Stimulated activated CD8-positive, alpha-beta memory T cell treated with anti-CD3 and anti-CD28 coated beads, Interleukin-2, amount 100 ng/mL, for 1 hour (primary cell): ENCODE measurements around the gene OR2T35.
"Not testable (repeated sequence)": the region's sequence is repeated elsewhere in the genome, so short reads cannot be mapped to it uniquely, and the experiment has no call there.

Experiments used
- DNase-seq, 2 donors: peaks; one replicate each; pipeline ENCODE4 v3.0.0-alpha.2; 2020; ENCODE audit warnings: low read depth in 2 of 2

Gene OR2T35

GRCh38 chr1:248645178-248645577 is at the start of gene OR2T35:
Gene OR2T35, minus strand, starts transcription at chr1:248645278. Its CDS starts 6,020 bp downstream, at chr1:248639258.
- not testable (repeated sequence) for DNase-seq

- no peak for DNase-seq
Measured at GRCh38 chr1:248691567-248692155, 46.6 kb upstream of the OR2T35 start.

GRCh38 chr1:248688527-248689298 is 43.6 kb upstream of the OR2T35 start:
- DNase-seq = no peak

GRCh38 chr1:248686815-248687214 is 41.7 kb upstream of the OR2T35 start:
- no peak for DNase-seq

GRCh38 chr1:248681651-248682050 is 36.6 kb upstream of the OR2T35 start:
- no peak for DNase-seq

GRCh38 chr1:248670003-248670402 is 24.9 kb upstream of the OR2T35 start:
- DNase-seq = no peak

GRCh38 chr1:248663453-248664328 is 18.6 kb upstream of the OR2T35 start:
- not testable (repeated sequence) for DNase-seq

- not testable (repeated sequence) for DNase-seq
Measured at GRCh38 chr1:248656797-248657196, 11.7 kb upstream of the OR2T35 start.

GRCh38 chr1:248655354-248655753 is 10.3 kb upstream of the OR2T35 start, which contains the start of gene OR2T27:
Gene OR2T27, minus strand, starts transcription at chr1:248655528. Its CDS starts 4,644 bp downstream, at chr1:248650884.
- DNase-seq = not testable (repeated sequence)

GRCh38 chr1:248648770-248649536 is 3.9 kb upstream of the OR2T35 start:
- DNase-seq = not testable (repeated sequence)

GRCh38 chr1:248642971-248643651 is 2.0 kb downstream of the OR2T35 start:
- DNase-seq = not testable (repeated sequence)

GRCh38 chr1:248641583-248641982 is 3.5 kb downstream of the OR2T35 start:
- DNase-seq = not testable (repeated sequence)

- not testable (repeated sequence) for DNase-seq
Measured at GRCh38 chr1:248640906-248641305, 4.2 kb downstream of the OR2T35 start.

GRCh38 chr1:248639652-248640051 is 5.4 kb downstream of the OR2T35 start:
- not testable (repeated sequence) for DNase-seq

GRCh38 chr1:248636612-248637011 is 8.5 kb downstream of the OR2T35 start:
- not testable (repeated sequence) for DNase-seq

- DNase-seq = not testable (repeated sequence)
Measured at GRCh38 chr1:248634991-248635390, 10.1 kb downstream of the OR2T35 start, which contains the start of gene OR2T11. Gene OR2T11, minus strand, starts transcription at chr1:248635091. Its CDS starts 7,963 bp downstream, at chr1:248627128.

- DNase-seq = no peak
Measured at GRCh38 chr1:248631354-248632008, 13.6 kb downstream of the OR2T35 start.

- no peak for DNase-seq
Measured at GRCh38 chr1:248630551-248630950, 14.5 kb downstream of the OR2T35 start.

GRCh38 chr1:248627971-248628844 is 16.9 kb downstream of the OR2T35 start:
- no peak for DNase-seq
